Measurements from ENCODE around the gene CCR9. TPM values are rescaled to one million over a fixed set of nuclear protein-coding genes. Genes with fewer than 3 reads are reported as not detected.
A peak's percentile ranks its signal among the peaks of the same experiment; 100 is the strongest.

CCR9 gene
- total RNA-seq, 2 donors from 2014 or later = not detected

DNA sequence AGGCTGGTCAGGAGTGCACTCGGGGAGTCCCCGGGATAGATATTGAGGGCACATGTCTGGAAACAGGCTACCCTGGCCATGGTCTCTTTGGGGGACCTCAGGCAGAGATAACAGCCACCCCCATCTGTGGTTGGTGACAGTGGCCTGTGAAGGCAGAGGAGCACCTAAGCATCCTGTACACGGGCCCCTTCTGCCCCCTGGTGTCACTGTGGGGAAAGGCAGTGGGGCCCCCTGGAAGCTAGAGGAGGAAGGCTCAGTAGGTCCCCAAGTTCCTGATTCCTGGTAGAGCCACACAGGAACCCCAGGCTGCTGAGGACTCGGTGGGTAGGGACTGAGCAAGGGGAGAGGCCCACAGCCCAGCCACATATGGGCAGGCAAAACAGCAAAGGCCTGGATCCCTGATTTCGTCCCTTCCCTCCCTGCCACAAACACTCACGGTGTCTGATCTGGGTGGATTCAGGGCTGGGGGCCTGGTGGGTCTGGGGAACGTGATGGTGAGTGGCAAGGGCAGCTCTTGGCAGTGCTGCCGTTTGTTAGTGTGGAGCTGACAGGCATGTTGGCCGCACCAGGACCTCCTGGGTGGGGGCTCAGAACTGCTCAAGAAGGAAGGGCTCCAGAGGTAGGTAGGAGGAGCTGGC lies 42.8 kb downstream of the CCR9 start:
- no peaks in the 10 kb centered on the region for H3K27me3 ChIP-seq
- H3K27ac ChIP-seq = no peak overlapping the region
- no peak for DNase-seq (ENCODE audit: low spot score)
- no peaks in the 10 kb centered on the region for H3K4me1 ChIP-seq
- peaks cover 82% of the 10 kb centered on the region for H3K36me3 ChIP-seq
- H3K4me3 ChIP-seq = no peak overlapping the region
- TF ChIP-seq, protein P1, sequence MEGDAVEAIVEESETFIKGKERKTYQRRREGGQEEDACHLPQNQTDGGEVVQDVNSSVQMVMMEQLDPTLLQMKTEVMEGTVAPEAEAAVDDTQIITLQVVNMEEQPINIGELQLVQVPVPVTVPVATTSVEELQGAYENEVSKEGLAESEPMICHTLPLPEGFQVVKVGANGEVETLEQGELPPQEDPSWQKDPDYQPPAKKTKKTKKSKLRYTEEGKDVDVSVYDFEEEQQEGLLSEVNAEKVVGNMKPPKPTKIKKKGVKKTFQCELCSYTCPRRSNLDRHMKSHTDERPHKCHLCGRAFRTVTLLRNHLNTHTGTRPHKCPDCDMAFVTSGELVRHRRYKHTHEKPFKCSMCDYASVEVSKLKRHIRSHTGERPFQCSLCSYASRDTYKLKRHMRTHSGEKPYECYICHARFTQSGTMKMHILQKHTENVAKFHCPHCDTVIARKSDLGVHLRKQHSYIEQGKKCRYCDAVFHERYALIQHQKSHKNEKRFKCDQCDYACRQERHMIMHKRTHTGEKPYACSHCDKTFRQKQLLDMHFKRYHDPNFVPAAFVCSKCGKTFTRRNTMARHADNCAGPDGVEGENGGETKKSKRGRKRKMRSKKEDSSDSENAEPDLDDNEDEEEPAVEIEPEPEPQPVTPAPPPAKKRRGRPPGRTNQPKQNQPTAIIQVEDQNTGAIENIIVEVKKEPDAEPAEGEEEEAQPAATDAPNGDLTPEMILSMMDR (IDR thresholded peaks at IDR 0.05) = peak; percentile 41 to 65
- no peaks in the 10 kb centered on the region for H3K9me3 ChIP-seq

DNA sequence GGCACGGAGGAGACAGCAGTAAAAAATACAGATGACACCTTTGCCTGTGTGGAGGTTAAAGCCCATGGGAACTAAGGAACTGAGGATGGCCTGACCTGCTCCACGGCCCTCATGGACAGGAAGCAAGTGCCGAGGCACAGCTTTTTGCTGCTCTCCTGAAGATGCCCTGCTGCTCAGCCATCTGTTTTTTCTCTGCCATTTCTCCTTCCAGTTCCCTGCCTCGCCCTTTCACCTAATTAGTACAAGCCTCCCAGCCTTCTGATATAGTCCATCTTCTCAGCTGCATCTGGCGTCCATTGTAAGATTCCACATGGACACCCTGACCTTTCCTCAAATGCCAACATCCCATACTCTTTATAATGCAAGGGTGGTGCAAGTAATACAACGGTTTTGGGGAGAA lies 45.2 kb downstream of the CCR9 start:
- TF ChIP-seq, protein P1 (IDR thresholded peaks at IDR 0.05) = no peak
- no peak for DNase-seq (ENCODE audit: low spot score)
- no peaks in the 10 kb centered on the region for H3K27me3 ChIP-seq
- no peak overlapping the region for H3K4me3 ChIP-seq
- no peak overlapping the region for H3K27ac ChIP-seq
- peaks cover 0 to 6% of the 10 kb centered on the region in 2 donors for H3K4me1 ChIP-seq
- peaks cover 91% of the 10 kb centered on the region for H3K36me3 ChIP-seq
- H3K9me3 ChIP-seq = no peaks in the 10 kb centered on the region

DNA sequence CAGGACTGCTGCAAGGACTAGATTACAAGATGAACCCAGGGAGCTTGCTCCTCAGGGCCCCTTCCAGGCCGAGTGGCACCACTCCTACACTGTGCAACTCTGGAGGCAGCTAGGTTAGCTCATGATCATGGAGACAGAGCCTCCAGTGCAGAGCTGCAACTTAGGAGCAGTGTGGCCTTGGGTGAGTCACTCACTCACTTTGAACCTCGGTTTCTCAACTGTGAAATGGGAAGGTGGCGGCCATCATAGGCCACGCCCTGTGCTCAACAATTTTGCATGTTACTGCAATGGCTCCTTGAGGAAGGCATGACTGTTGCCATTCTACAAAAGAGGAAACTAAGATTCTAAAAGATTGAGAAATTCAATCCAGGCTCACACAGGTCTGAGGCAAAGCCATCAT lies 45.8 kb downstream of the CCR9 start:
- TF ChIP-seq, protein P1 (IDR thresholded peaks at IDR 0.05) = no peak
- peaks cover 0 to 6% of the 10 kb centered on the region in 2 donors for H3K4me1 ChIP-seq
- H3K9me3 ChIP-seq = no peaks in the 10 kb centered on the region
- DNase-seq (ENCODE audit: low spot score) = no peak
- H3K36me3 ChIP-seq = peaks cover 96% of the 10 kb centered on the region
- no peak overlapping the region for H3K4me3 ChIP-seq
- no peak overlapping the region for H3K27ac ChIP-seq
- no peaks in the 10 kb centered on the region for H3K27me3 ChIP-seq

DNA sequence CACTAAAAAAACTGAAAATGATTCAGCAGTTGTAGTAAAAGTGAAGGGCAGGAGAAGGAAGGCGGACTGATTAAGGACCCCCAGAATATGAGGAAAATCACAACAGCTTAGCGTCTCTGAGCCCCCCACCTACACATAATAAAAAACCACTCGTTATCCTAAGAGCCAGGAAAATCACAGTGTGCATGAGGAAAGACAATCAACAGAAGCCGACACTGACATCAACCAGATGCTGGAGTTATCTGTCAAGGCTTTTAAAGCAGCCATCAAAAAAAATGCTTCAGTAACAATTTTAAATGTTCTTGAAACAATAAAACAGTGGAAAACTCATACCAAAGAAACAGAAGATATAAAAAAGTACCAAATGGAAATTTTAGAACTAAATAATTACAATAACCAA lies 47.2 kb downstream of the CCR9 start:
- TF ChIP-seq, protein P1 (IDR thresholded peaks at IDR 0.05) = no peak
- H3K9me3 ChIP-seq = no peaks in the 10 kb centered on the region
- no peaks in the 10 kb centered on the region for H3K27me3 ChIP-seq
- peaks cover 0 to 6% of the 10 kb centered on the region in 2 donors for H3K4me1 ChIP-seq
- no peak overlapping the region for H3K27ac ChIP-seq
- peaks cover 85% of the 10 kb centered on the region for H3K36me3 ChIP-seq
- DNase-seq (ENCODE audit: low spot score) = no peak
- no peak overlapping the region for H3K4me3 ChIP-seq

DNA sequence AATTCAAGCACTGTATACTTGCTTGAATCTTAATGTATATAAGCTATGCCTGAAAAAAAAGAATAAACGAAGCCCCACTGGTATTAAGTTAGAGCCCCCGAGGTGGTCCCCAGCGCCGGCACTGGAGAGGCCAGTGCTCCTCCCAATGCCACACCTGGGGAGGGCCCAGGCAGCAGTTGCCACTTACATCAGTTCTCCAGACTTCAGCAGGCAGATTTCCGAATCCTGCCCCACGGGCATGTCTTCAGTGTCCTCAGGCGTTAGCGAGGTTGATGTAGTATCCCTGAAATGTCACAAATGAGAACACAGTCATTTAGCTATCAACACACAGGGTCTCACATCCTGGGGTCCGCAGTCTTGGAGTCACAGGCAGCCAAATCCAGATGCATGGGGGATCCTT lies 49.9 kb downstream of the CCR9 start:
- Histone ChIP-seq H3K4me3 (no peak overlapping the region), H3K4me1 (peaks cover 0 to 22% of the 10 kb centered on the region in 2 donors), H3K27me3 (no peaks in the 10 kb centered on the region), H3K36me3 (peaks cover 58% of the 10 kb centered on the region), H3K27ac (no peak overlapping the region), H3K9me3 (no peaks in the 10 kb centered on the region)
- TF ChIP-seq, protein P1 (IDR thresholded peaks at IDR 0.05) = no peak
- DNase-seq (ENCODE audit: low spot score) = no peak

Measured in right atrium auricular region (tissue), 2 donors.